Neural crest cell (in vitro differentiated cells): ENCODE results near the gene LPCAT2. TPM values are rescaled to one million over a fixed set of nuclear protein-coding genes. Genes with fewer than 3 reads are reported as not detected.
A peak's percentile ranks its signal among the peaks of the same experiment; 100 is the strongest.

Source experiments
- DNase-seq: peaks from one replicate; pipeline ENCODE4 v3.0.0; 2021; ENCODE audit warnings: low read depth, mixed read lengths, low spot score
- H3K27ac Mint-ChIP-seq: one replicate; pipeline ENCODE4 v1.8.0; 2021; ENCODE audit warnings: mild to moderate bottlenecking, mixed read lengths; ENCODE audit not compliant: unreplicated experiment
- H3K27me3 Mint-ChIP-seq: 2 replicates; pipeline ENCODE4 v1.8.0; 2021; ENCODE audit warnings: low read depth, mild to moderate bottlenecking, mixed read lengths
- H3K36me3 Mint-ChIP-seq: 2 replicates; pipeline ENCODE4 v1.8.0; 2021; ENCODE audit warnings: low read depth, mild to moderate bottlenecking, mixed read lengths
- H3K4me1 Mint-ChIP-seq: 2 replicates; pipeline ENCODE4 v1.8.0; 2021; ENCODE audit warnings: mixed read lengths
- H3K4me3 Mint-ChIP-seq: one replicate; pipeline ENCODE4 v1.8.0; 2021; ENCODE audit warnings: mild to moderate bottlenecking, mixed read lengths
- H3K9me3 Mint-ChIP-seq: 2 replicates; pipeline ENCODE4 v1.8.0; 2021; ENCODE audit warnings: mixed read lengths
- total RNA-seq: library from RNA; stranded (reverse); gene quantifications from 2 replicates; pipeline ENCODE4 v1.2.1, GENCODE V29; 2021
- TF ChIP-seq, protein P1 (sequence below): fragments of 200-600 bp; sonication (generic); conservative IDR thresholded peaks from 2 replicates; pipeline ENCODE4 v1.5.0; 2021; ENCODE audit warnings: antibody characterized with exemption, mild to moderate bottlenecking

LPCAT2 gene
- total RNA-seq, 1 donor from 2014 or later = 7.2 TPM

DNA sequence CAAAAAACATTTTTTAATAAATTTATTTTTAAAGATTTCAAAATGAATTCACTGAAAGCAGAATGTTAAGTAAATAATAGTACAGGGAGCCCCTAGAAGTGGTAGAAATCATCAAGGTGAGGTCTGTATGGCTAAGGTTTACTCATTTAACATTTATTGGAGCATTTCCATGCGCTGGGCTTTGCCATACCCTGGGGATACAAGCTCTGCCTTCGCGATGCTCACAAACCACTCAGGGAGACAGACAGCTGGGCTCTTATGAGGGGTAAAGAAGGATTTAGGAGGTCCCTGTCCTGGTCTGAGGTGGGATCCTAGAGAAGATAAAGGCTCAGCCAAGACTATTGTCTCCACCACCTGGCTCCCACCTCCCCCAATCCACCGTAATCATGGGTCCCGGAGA is 11.3 kb upstream of the LPCAT2 start:
- Mint-ChIP-seq H3K27ac (no peak overlapping the region), H3K4me1 (peaks cover 49% of the 10 kb centered on the region), H3K27me3 (no peaks in the 10 kb centered on the region), H3K9me3 (no peaks in the 10 kb centered on the region), H3K4me3 (no peak overlapping the region), H3K36me3 (peaks cover 16% of the 10 kb centered on the region)
- DNase-seq = no peak
- TF ChIP-seq, protein P1, sequence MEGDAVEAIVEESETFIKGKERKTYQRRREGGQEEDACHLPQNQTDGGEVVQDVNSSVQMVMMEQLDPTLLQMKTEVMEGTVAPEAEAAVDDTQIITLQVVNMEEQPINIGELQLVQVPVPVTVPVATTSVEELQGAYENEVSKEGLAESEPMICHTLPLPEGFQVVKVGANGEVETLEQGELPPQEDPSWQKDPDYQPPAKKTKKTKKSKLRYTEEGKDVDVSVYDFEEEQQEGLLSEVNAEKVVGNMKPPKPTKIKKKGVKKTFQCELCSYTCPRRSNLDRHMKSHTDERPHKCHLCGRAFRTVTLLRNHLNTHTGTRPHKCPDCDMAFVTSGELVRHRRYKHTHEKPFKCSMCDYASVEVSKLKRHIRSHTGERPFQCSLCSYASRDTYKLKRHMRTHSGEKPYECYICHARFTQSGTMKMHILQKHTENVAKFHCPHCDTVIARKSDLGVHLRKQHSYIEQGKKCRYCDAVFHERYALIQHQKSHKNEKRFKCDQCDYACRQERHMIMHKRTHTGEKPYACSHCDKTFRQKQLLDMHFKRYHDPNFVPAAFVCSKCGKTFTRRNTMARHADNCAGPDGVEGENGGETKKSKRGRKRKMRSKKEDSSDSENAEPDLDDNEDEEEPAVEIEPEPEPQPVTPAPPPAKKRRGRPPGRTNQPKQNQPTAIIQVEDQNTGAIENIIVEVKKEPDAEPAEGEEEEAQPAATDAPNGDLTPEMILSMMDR = no peak

DNA sequence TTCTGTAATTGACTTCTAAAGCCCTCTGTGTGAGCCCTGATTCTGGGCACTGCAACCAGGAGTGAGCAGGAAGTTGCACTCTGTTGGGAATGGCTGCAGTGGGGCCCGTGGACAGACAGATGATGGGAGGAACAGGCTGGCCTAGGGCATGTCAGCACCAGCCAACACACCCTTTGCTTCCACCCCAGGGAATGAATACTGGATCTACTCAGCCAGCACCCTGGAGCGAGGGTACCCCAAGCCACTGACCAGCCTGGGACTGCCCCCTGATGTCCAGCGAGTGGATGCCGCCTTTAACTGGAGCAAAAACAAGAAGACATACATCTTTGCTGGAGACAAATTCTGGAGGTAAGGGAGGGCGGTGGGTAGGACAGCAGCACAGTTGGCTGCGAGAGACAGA is 10.8 kb upstream of the LPCAT2 start:
- Mint-ChIP-seq H3K9me3 (no peaks in the 10 kb centered on the region), H3K27me3 (no peaks in the 10 kb centered on the region), H3K4me3 (no peak overlapping the region), H3K4me1 (peaks cover 54% of the 10 kb centered on the region), H3K27ac (no peak overlapping the region), H3K36me3 (peaks cover 15% of the 10 kb centered on the region)
- TF ChIP-seq, protein P1 = no peak
- DNase-seq = no peak

DNA sequence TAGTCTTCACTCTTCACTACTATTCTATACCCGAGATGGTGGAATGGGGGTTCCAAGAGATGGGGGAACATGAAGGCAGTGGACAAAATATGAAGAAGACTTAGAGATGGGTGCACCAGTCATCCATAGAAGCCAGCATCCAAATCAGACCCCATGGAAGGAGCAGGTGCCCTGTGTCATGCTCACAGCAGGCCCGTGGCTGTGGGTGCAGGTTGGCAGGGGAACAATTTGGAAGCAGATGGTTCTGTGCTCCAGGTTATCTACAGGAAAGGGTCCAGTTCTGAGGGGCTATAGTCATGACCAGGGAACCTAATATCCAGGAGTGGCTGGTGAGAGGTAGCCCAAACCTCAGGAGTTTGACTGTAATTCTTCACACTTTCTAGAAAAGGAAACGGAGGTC is 9.6 kb upstream of the LPCAT2 start:
- Mint-ChIP-seq H3K27me3 (no peaks in the 10 kb centered on the region), H3K4me3 (no peak overlapping the region), H3K9me3 (no peaks in the 10 kb centered on the region), H3K36me3 (peaks cover 9% of the 10 kb centered on the region), H3K4me1 (peaks cover 60% of the 10 kb centered on the region), H3K27ac (no peak overlapping the region)
- TF ChIP-seq, protein P1 = no peak
- DNase-seq = no peak

DNA sequence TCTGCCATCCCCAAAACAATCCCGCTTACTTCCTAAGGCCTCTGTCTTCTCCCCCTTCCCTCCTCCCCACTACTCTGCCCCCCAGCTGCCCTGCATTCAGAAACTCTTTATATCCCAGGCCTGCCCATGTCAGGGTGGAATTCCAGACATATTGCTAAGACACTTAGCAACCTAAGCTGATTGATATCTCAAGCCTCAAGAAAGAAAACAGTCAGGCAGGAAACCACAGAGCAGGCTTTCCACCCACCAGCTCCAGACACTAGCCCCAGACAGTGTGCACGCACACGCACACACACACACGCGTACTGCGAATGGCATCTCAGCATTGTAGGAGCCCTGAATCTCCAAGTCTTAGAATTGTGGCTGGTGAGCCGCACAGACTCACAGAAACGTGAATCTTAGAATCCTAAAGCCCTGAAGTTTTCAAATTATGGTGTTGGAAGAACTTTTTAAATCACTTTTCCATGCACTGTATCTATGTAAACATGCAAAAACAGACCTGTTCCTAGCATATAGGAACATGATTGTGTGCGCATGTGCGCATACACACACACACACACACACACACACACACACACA is 8.8 kb upstream of the LPCAT2 start:
- H3K27ac Mint-ChIP-seq = peak overlapping the region; percentile 54
- TF ChIP-seq, protein P1 = no peak
- H3K36me3 Mint-ChIP-seq = peaks cover 9% of the 10 kb centered on the region
- no peak for DNase-seq
- H3K27me3 Mint-ChIP-seq = no peaks in the 10 kb centered on the region
- H3K9me3 Mint-ChIP-seq = no peaks in the 10 kb centered on the region
- peaks cover 52% of the 10 kb centered on the region for H3K4me1 Mint-ChIP-seq
- peak overlapping the region; percentile 32 for H3K4me3 Mint-ChIP-seq

DNA sequence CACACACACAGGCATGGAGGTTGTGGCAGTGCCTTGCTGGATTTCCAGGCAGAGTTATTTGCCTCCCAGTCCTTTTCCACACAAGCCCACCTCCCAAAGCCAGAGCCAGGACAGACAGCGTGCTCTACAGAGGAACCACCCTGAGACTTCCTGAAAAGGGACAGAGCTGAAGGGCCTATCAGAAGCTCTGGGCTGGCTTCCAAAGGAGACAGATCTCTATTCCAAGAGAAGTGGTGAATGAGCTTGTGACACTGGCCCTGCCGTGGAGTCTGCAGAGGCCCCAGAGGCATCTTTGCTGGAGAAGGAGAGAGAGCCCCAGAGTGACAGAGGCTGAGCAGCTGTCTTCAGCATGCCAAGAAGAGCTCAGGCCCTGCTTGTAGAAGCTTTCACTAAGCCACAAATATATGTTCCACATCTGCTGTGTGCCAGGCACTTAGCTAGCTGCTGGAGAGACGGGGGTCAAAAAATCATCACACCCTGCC is 8.3 kb upstream of the LPCAT2 start:
- H3K27me3 Mint-ChIP-seq = no peaks in the 10 kb centered on the region
- TF ChIP-seq, protein P1 = no peak
- no peaks in the 10 kb centered on the region for H3K9me3 Mint-ChIP-seq
- DNase-seq = no peak
- H3K4me1 Mint-ChIP-seq = peaks cover 49% of the 10 kb centered on the region
- peak overlapping the region; percentile 84 for H3K27ac Mint-ChIP-seq
- peak overlapping the region; percentile 5 for H3K4me3 Mint-ChIP-seq
- H3K36me3 Mint-ChIP-seq = peaks cover 9% of the 10 kb centered on the region
